ENCODE measurements around the gene CPM.

CPM gene

DNA sequence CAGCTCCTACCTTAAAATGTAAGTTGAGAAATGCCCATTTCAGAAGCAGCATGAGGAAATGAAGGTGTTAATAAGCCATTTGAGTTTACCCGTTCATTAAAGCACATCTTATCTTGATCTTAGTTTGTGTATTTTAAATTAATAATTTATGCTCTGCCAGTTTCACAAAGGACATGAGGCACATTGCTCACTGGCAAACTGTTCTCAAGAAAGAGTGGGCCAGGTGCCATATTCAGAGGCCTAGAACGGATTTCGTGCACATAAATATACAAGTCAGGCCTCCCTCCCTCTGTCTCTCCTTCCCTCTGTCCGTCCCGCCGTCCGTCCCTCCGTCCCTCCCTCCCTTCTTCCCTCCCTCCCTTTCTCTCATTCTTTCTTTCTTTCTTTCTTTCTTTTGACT lies 29.5 kb downstream of the CPM start:
- DNase-seq: no peak

DNA sequence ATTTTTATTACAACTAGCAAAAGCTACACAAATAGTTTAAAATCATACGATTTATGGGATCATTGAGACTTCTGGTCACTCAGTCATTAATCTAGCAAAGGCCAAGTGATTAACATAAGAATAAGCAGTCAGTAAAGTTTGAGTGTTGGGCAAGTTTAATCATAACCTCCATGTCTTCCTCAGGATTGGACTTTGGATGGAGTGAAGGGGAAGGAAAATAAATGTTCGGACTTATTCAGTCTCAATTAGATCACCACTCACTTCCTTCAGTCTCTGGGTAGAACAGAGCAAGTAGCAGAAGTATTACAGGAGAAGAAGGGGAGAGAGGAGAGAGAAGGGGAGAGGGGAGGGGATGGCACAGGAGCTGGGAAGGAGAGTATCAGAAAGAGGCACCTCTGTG lies 31.4 kb downstream of the CPM start:
- no peak for DNase-seq

DNA sequence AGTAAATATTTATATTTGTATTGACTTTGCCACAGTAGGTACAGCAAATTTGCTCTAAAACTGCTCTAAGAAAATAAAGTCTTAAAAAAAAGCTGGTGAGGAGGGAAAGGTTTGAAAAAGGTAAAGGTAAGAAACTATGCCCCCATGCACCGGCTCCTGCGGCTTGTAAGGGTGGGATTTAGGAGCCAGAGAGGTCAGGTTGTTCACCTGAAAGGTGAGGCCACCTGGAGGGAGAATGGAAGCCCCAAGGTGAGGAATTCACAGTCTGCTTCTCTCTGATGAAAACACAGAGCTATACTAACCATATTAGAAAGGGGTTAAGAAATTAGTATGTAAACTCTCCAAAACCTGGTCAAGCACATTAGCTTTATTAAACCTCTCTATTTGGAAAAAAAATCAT lies 31.8 kb downstream of the CPM start:
- no peak for DNase-seq

DNA sequence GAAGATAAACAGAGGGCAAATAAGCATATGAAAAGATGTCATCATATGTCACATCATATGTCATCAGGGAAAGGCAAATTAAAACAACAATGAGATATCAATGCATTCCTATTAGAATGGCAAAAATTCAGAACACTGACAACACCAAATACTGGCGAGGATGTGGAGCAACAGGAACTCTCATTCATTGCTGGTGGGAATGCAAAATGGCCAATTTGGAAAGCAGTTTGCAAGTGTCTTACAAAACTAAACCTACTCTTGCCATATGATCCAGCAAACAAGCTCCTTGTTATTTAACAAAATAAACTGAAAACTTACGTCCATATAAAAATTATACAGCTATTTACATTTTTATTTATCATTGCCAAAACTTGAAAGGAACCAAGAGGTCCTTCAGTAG lies 32.7 kb downstream of the CPM start:
- no peak for DNase-seq

DNA sequence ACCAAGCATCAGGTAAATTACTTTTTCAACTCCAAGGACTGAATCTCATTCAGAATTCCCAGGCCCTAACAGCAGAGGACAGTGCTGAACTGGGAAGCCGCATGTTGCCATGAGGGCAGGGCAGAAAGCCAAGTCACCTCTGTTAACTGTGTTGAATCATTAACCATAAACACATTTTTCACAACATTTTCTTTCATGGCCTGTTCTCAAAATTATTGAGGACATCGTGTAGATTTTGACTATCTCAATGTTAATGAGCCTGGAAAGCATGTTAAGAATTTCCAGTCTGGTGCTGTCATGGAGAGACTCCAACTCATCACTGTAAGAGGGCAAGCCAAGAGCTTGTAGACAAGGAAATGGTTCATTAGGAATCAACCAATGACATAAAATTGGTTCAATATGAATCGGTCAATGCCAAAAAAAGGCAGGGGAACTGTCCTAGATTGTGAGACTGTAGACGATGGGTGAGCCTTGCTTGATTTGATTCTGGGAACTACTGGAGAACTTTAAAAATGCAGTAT lies 33.7 kb downstream of the CPM start:
- no peak for DNase-seq

DNA sequence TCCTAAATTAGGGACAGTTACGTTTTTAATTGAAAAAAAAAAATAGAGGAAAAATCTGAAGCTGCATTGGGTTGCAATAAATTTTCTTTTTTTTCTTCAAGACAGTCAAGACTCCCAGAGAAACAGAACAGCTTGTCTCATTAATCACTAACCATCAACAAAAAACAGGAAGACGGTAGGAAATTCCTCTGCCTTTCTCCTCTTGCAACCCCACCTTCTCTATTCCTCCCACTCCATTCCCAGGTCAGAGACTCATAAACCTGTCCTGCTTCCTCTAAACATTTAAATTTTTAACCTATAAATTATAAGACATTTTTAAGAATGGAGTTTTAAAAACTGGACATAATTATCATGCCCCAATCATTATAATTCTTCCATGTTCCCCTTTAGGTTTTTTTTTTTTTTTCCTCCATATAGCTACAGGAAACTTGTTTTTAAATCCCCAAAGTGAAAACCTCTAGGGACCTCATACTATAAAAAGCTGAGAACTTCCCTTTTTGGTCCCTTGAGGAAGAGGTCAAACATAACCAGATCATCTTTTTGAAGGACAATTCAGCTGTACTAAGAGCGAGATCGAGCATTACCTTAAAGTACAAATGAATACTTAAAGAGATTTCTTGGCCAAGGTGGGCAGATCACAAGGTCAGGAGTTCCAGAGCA lies 36.0 kb downstream of the CPM start:
- DNase-seq: no peak

DNA sequence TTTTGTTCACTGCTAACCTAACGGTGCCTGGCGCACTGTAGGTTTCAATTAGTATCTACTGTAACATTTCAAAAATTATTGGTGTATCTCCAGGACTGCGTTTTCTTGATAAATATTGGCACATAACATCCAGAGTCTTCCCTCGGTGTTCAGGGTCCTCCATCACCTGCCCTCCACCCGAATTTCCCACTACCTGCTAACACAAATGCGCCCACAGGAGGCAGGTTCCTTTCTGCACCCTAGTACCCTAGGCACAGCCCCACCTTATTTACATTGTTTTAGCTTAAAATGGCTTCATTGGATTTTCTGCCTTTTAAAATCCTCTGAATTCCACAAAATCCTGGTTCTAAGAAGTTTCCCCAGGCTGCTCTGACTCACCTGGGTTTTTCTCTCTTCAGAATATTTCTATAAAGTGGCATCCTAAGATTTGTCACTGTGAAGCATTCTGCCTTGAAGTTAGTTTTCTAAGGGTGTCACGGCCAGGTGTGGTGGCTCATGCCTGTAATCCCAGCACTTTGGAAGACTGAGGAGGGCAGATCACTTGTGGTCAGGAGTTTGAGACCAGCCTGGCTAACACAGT lies 38.6 kb downstream of the CPM start:
- DNase-seq: no peak

DNA sequence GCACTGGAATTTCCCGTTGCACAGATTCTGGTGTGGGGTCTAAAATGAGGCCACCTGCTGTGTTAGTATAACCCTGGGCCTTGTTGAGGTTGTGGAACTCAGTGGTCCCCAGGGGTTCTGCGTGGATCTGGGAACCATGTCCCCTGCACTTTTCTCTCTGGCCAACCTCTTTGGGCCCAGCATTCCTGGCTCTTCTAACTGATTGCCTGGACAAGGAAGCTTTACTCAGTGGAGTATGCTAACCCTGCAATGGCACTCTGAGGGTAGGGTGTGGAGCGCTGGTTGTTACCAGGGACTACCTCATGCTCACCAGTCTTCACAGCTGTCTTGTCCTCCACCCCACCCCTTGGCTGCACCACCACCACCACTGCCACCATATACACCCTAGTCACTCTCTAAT lies 39.2 kb downstream of the CPM start:
- no peak for DNase-seq

DNA sequence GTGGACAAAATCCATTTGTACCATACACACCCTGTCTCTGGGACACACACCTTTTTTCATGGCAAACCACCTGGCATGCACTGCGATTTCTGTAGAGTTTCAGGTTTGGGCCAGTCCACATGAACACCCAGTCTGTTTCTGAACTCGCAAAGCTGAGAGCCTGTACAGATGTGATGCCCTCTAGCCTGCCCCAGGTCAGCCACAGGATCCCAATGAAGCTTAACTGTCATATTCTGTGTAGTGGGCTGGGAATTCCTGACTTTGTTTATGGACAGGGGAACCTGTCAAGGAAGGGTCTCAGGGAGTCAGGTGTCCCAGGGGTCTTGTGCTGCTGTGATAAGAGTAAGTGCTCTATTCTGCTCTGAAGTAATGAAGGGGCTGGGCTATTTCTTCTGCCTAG lies 39.8 kb downstream of the CPM start:
- DNase-seq: no peak

DNA sequence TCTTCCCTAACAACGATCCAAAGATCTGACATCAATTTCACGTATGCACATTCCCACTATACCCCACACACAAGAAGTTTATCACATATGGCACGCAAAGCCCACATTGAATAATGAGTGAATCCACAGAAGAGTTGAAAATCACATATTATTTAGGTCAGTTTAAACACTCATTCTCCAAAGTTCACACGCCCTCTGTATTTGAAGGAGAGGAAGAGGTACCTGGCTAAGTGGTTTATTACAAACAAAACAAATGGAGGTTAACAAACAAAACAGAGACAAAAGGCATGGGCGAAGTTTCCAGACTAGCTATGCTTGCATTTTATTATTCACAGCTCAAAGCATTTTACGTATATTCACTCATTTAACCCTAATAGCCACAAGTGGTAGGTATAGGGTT lies 41.8 kb downstream of the CPM start:
- no peak for DNase-seq

DNA sequence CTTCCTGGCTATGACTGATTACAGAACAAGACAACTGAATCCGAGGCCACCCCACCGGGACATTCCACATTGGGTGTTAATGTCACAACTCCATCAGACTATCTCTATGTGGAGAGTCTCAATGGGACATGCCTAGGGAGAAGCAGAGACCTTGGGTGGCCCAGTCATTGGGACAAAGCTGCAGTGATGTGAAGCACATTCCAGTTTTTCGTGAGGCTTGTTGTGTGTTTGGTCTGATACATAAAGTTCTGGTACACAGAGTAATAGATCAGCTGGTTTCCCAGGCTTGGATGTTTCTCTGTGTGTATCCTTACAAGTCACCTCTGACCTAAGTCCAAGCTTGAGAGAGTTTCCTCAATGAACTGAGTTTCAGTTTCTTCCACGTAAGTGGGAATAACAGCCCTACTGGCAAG lies 42.3 kb downstream of the CPM start:
- DNase-seq: no peak

DNA sequence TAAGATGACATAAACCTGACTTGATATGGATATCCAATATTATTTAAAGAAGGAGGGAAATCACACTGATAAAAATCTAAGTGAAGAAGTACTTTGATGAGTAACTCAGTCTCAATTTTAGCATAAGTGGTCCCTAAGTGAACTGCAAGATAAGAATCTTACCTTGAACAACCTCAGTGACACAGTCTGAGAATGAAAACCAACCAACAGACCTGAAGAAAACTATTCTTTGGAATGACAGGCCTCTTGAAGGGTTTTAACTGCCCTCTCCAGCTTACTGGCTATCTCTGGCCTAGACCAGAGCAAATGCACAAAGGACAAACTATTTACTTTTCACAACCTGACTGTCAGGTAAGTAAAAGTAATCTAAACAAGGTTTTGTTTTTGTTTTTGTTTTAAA lies 44.7 kb downstream of the CPM start:
- DNase-seq: no peak

DNA sequence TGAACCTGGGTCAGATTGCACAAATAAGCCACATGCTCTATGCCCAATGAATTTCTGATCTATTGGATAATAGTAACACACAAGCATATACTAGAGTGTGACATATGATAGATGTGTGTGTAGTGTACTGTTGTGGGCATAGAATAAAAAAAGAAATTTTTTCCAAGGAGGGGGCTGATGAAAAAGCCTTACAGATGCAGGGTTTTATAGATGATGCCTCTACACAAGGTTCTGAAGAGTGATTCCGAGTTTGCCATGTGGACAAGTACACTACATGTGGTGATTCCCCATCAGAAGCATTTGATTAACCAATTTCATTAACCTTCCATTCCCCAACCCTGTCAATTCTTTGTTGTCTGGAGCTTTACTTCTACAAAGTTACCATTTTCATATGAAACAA lies 45.3 kb downstream of the CPM start:
- DNase-seq: no peak

DNA sequence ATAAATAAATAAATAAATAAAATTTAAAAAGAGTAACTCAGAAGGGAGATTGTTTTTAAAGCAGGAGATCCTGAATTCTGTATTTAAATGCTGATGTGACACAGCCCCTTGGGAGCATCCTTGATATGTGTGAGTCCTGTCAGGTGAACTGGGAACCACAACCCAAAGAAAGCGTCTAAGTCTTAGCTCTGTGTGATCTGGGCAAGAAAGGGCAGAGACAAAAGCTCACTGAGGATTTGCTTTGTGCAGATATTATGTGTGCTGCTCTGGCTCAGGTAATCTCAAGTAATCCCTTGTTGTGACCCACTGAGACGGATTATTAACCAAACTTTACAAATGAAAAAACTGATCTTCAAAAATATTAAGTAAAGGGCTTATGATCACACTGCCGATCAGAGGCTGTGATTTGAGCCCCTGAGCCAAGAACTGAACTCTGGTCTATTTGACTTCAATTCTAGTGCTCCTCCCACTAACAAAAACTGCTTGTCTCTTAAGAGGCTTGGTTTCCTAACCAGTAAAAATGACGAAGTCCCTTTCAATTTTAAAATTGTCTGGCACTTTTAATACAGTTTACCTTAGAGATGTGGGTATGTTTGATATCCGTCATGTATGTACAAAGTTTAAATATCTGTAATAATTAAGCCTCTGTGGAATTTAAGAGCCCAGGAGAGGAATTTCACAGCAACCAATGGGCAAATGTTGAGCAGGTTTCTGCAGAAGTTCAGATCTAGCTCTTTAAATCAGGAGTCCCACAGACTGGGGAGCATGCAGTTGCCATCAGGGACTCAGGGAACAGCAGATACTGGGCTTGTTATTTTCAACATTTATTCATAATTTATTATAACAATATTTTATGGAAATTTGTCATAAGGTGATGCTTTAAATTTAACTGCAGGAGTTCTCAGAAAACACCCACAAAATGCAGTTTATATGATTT lies 46.1 kb downstream of the CPM start:
- no peak for DNase-seq

DNA sequence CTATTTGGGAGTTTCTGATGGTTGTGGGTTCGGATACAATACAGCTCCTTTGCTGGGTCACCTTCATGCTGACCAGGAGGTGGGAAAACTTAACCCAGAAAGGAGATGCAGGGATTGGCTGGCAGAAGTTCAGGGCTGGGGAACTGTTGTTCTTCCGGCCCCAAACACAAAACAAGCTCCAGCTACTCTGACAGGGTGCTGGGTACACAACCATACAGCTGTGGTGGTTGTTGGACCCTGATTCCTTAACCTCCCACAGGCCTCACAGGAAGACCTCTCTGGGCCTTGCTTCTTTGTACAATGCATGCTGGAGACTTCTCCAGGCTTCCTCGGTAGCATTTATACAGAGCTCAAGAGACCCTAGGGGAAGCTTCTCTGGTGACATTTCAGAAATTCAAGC lies 47.6 kb downstream of the CPM start:
- DNase-seq: no peak

DNA sequence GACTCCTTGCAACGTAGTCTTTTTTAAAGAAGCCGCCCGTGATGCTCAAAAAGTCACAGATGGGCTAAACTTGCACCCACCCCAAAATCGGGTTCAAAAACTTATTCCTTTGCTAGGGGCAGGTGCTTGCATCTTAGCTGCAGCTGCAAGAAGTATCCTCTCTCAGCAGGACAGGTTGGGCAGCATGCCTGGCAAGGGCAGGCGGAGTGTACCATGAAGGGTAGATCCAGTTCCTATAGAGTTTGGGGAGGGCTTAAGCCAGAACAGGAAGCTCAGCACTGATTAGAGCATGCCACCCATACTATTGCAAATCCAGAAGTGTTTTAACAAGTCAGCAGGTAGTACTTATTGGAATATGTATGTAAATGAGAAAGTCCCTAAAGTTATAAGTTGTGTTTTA lies 48.7 kb downstream of the CPM start:
- DNase-seq: no peak

DNA sequence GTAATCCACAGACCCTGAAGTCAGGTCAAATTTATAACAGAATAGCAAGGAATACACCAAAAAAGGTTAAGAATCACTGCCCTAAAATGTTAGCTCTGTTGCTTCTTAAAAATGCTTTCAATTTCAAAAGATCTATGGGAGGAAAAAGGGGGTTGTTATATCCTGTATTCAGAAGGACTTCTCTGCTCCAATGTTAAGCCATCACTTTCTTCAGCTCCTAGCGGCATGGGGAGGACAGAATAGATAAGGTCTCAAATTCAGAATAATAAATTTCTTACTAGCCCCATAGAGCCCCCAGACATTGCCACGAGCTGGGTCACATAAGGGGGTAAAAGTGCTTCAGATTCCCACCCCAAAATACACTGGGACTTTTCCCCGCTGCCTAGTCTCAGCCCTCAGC lies 49.8 kb downstream of the CPM start:
- no peak for DNase-seq

DNA sequence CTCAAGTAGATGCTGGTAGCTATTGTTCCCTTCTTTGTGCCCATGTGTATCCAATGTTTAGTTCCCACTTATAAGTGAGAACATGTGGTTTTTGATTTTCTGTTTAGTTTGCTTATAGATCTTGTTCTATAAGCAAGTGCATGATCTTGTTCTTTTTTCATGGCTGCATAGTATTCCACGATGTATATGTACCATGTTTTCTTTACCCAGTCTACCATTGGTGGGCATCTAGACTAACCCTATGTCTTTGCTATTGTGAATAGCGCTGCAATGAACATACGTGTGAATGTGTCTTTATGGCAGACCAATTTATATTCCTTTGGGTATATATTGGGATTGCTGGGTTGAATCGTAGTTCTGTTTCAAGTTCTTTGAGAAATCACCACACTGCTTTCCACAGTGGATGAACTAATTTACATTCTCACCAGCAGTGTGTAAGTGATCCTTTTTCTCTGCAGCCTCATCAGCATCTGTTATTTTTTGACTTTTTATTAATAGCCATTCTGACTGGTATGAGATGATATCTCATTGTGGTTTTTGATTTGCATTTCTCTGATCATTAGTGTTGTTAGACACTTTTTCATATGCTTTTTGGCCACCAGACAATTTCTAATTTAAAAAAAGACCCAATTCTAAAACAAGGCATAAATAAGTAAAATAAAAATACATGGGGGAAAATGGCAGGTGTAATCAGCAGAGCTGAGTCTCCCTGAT lies 50.6 kb downstream of the CPM start:
- DNase-seq: no peak

DNA sequence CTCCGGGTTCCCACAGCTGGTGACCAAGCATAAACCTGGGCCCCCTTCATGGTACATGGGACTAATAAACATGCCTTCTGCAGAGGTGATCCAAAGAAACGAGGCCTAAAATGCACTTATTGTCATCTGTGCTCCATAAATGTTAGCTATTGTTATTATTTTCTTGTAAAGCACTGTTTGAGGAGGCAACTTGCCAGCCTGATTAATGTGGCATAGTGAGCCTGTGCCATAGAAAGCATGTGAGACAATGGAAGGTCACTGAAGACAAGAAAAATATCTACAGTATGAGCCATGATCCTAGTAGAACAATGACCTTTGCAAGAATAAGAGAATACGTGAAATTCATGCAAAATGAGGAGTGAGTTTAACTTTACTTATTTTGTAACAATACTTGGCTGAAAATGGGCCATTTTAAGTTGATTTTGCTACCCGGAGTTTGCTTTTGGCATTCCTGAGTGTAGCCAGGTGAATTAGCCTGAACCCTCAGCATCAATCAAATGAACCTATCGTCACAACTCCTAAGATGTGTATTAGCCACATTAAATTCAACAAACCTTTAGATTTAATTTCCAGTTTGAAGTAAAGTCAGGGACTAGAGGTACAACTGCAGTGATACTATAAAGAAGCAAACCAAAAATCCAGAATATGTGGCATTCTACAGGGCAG lies 52.2 kb downstream of the CPM start:
- no peak for DNase-seq

DNA sequence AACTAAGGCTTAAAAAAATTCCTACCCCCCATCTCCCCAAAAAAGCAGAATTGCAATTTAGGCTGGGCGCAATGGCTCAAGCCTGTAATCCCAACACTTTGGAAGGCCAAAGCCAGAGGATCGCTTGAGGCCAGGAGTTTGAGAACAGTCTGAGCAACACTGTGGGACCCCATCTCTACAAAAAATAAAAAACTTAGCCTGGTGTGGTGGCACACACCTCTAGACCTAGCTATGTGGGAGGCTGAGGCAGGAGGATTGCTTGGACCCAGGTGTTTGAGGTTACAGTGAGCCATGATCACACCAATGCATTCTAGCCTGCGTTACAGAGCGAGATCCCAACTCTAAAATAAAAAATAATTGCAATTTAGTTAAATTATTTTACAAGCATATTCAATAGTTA lies 54.1 kb downstream of the CPM start:
- DNase-seq: no peak

DNA sequence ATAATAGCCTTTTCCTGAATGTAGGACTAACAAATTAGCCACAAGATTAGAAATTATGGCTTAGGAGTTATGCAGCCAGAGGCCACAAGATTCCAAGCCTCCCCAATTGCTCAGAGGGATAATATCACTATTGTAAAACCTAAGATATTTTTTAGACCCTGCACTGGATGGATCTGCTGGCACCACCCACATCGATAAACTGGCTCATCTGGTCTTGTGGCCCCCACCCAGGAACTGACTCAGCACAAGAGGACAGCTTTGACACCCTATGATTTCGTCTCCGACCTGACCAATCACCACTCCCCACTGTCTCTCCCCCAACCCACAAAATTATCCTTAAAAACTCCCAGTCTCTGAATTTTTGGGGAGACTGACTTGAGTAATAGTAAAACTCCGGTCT lies 54.7 kb downstream of the CPM start:
- no peak for DNase-seq

DNA sequence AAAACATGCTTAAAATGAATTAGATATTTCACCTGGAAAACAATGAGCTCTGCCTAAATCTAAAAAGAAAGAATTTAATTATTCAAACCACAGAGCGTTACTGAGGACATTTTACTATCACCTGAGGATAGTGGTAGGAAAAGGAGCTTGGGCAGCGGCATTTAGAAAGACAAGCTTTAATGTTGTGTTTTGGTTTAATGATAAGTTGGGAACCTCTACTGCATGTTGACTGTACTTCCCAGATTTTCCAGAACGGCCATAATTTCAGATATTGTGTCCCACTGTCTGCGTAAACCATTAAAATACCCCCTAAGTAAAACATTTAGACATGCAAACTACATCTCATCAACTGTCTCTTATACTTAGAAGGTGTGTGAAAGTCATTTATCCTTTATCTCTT lies 55.4 kb downstream of the CPM start:
- DNase-seq: no peak

DNA sequence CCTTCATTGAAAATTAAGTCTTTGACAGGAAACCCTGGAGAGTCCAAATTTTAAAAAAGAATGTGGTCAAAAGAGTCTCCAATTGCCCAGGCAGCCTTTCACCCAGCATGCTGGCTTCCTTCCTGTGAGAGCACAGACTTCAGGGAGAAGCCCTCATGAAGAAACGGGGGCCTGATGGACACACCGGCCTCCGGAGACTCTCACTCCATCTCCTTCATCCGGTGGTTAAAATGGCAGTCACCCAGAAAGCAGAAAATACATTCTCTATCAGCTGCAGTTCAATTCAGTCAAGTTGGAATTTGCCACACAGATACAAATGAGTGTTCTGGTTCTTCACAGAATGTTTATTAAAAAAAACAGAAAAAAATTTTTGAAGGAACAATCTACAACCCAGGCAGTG lies 56.5 kb downstream of the CPM start:
- DNase-seq: peak; percentile 21
